Stimulated activated CD8-positive, alpha-beta memory T cell treated with anti-CD3 and anti-CD28 coated beads, Interleukin-7, amount 100 ng/mL, for 4 hours (primary cell): ENCODE results near the gene SPINDOC.
"Not testable (repeated sequence)": the region's sequence is repeated elsewhere in the genome, so short reads cannot be mapped to it uniquely, and the experiment has no call there.

Source experiments
- DNase-seq, 2 donors: peaks; one replicate each; pipeline ENCODE4 v3.0.0-alpha.2; 2020; ENCODE audit warnings: low read depth in 2 of 2

SPINDOC gene

GRCh38 chr11:63813035-63813562 lies at the start of gene SPINDOC:
TSS of gene SPINDOC (plus strand) at chr11:63813456. CDS start at chr11:63813687, 231 bp downstream.
- DNase-seq: peak; percentile 23 to 66

- no peak for DNase-seq
Observed at GRCh38 chr11:63763496-63764339, 49.5 kb upstream of the SPINDOC start.

- DNase-seq: no peak
Observed at GRCh38 chr11:63764340-63764678, 48.9 kb upstream of the SPINDOC start.

- no peak for DNase-seq
Observed at GRCh38 chr11:63764679-63765647, 48.3 kb upstream of the SPINDOC start.

GRCh38 chr11:63765688-63766241 lies 47.5 kb upstream of the SPINDOC start:
- no peak for DNase-seq

GRCh38 chr11:63766531-63767235 lies 46.6 kb upstream of the SPINDOC start:
- DNase-seq: no peak

GRCh38 chr11:63767267-63767564 lies 46.0 kb upstream of the SPINDOC start:
- DNase-seq: no peak

GRCh38 chr11:63767565-63768236 lies 45.6 kb upstream of the SPINDOC start:
- DNase-seq: no peak

- peak in 1 of 2 donors; percentile 63 for DNase-seq
Observed at GRCh38 chr11:63768237-63769041, 44.8 kb upstream of the SPINDOC start, which contains the start of gene ZFTA. TSS of gene ZFTA (minus strand) at chr11:63768775. CDS start at chr11:63768622, 153 bp downstream.

GRCh38 chr11:63769042-63769713 lies 44.1 kb upstream of the SPINDOC start:
- peak in 1 of 2 donors; percentile 36 for DNase-seq

- DNase-seq: no peak
Observed at GRCh38 chr11:63769714-63770455, 43.4 kb upstream of the SPINDOC start.

GRCh38 chr11:63770763-63771162 lies 42.5 kb upstream of the SPINDOC start:
- DNase-seq: no peak

GRCh38 chr11:63771741-63772318 lies 41.4 kb upstream of the SPINDOC start:
- not testable (repeated sequence) for DNase-seq

- no peak for DNase-seq
Observed at GRCh38 chr11:63775191-63775590, 38.1 kb upstream of the SPINDOC start.

- DNase-seq: no peak
Observed at GRCh38 chr11:63779039-63779438, 34.2 kb upstream of the SPINDOC start.

GRCh38 chr11:63782749-63783148 lies 30.5 kb upstream of the SPINDOC start:
- DNase-seq: no peak

- DNase-seq: no peak
Observed at GRCh38 chr11:63783925-63784592, 29.2 kb upstream of the SPINDOC start.

- no peak for DNase-seq
Observed at GRCh38 chr11:63785823-63786222, 27.4 kb upstream of the SPINDOC start.
